Neural cell (in vitro differentiated cells): Measurements from ENCODE around the gene XIRP1. TPM values are rescaled to one million over a fixed set of nuclear protein-coding genes. Genes with fewer than 3 reads are reported as not detected.

Experiments
- H2AFZ ChIP-seq: fragments of 200-600, 300-800 bp; sonication (generic), shearing (Covaris generic); 2 replicates; pipeline ENCODE4 v1.6.0; 2014; ENCODE audit warnings: low read depth, mild to moderate bottlenecking, antibody characterized with exemption, low read length, moderate library complexity
- H3F3A ChIP-seq: fragments of 200-600 bp; shearing (Covaris generic); 2 replicates; pipeline ENCODE4 v1.6.1; 2016; ENCODE audit warnings: mild to moderate bottlenecking, moderate library complexity, mixed read lengths, antibody characterized with exemption, low read length; ENCODE audit not compliant: insufficient read depth, poor library complexity, severe bottlenecking
- H3K27ac ChIP-seq: fragments of 200-600, 300-800 bp; sonication (generic), shearing (Covaris generic); 2 replicates; pipeline ENCODE4 v1.5.1; 2014; ENCODE audit warnings: mild to moderate bottlenecking, low read length, moderate library complexity
- H3K27me3 ChIP-seq: fragments of 300-800, 200-600 bp; sonication (generic), shearing (Covaris generic); 2 replicates; pipeline ENCODE4 v1.6.0; 2014; ENCODE audit warnings: mild to moderate bottlenecking, low read depth, low read length, moderate library complexity; ENCODE audit not compliant: insufficient read depth
- H3K36me3 ChIP-seq: fragments of 300-800, 200-600 bp; sonication (generic), shearing (Covaris generic); 2 replicates; pipeline ENCODE4 v1.5.1; 2014; ENCODE audit warnings: mild to moderate bottlenecking, antibody characterized with exemption, low read length, moderate library complexity; ENCODE audit not compliant: insufficient read depth
- H3K4me2 ChIP-seq: fragments of 300-800, 200-600 bp; sonication (generic), shearing (Covaris generic); 2 replicates; pipeline ENCODE4 v1.6.0; 2014; ENCODE audit warnings: mild to moderate bottlenecking, low read length
- H3K4me3 ChIP-seq: fragments of 300-800, 200-600 bp; sonication (generic), shearing (Covaris generic); 2 replicates; pipeline ENCODE4 v1.5.1; 2014; ENCODE audit warnings: mild to moderate bottlenecking, low read length, moderate library complexity
- H3K79me2 ChIP-seq: fragments of 200-600 bp; shearing (Covaris generic); replicated peaks from 2 replicates; pipeline ENCODE4 v1.6.0; 2014; ENCODE audit warnings: mild to moderate bottlenecking, low read length, moderate library complexity; ENCODE audit not compliant: insufficient read depth
- H3K9ac ChIP-seq: fragments of 300-800, 200-600 bp; sonication (generic), shearing (Covaris generic); 2 replicates; pipeline ENCODE4 v1.6.1; 2016; ENCODE audit warnings: mild to moderate bottlenecking, low read length, mixed read lengths
- H3K9me2 ChIP-seq: fragments of 200-600 bp; shearing (Covaris generic); 2 replicates; pipeline ENCODE4 v1.6.1; 2016; ENCODE audit warnings: mild to moderate bottlenecking, low read length, mixed read lengths; ENCODE audit not compliant: insufficient read depth
- H3K9me3 ChIP-seq: fragments of 200-600, 300-800 bp; sonication (generic), shearing (Covaris generic); 2 replicates; pipeline ENCODE4 v1.6.1; 2016; ENCODE audit warnings: mild to moderate bottlenecking, mixed run types, low read length, moderate library complexity, mixed read lengths
- H4K20me1 ChIP-seq: fragments of 200-600 bp; shearing (Covaris generic); 2 replicates; pipeline ENCODE4 v1.6.1; 2016; ENCODE audit warnings: mild to moderate bottlenecking, mixed run types; ENCODE audit not compliant: insufficient read depth
- CTCF ChIP-seq: fragments of 450-650 bp; IDR thresholded peaks from 2 replicates; pipeline ENCODE4 v1.5.1; 2014; ENCODE audit warnings: antibody characterized with exemption, mild to moderate bottlenecking, moderate library complexity; ENCODE audit not compliant: poor library complexity, severe bottlenecking
- EP300 ChIP-seq: fragments of 450-650 bp; conservative IDR thresholded peaks from 2 replicates; pipeline ENCODE4 v1.6.1; 2014; ENCODE audit warnings: antibody characterized with exemption, mild to moderate bottlenecking, moderate library complexity; ENCODE audit not compliant: poor library complexity, severe bottlenecking
- EZH2 ChIP-seq: fragments of 200-600, 300-800 bp; shearing (Covaris generic), sonication (generic); IDR thresholded peaks from 2 replicates; pipeline ENCODE4 v1.6.1; 2014; ENCODE audit warnings: antibody characterized with exemption, low read length, borderline replicate concordance, mild to moderate bottlenecking; ENCODE audit not compliant: insufficient read depth, poor library complexity, severe bottlenecking
- MXI1 ChIP-seq: fragments of 450-650 bp; conservative IDR thresholded peaks from 2 replicates; pipeline ENCODE4 v1.6.1; 2014; ENCODE audit warnings: antibody characterized with exemption, mild to moderate bottlenecking; ENCODE audit not compliant: poor library complexity, severe bottlenecking
- POLR2AphosphoS5 ChIP-seq: IDR thresholded peaks from 2 replicates; pipeline ENCODE4 v1.6.1; 2012
- RAD21 ChIP-seq: fragments of 450-650 bp; conservative IDR thresholded peaks from 2 replicates; pipeline ENCODE4 v1.6.1; 2014; ENCODE audit warnings: antibody characterized with exemption, mild to moderate bottlenecking, moderate library complexity
- REST ChIP-seq: IDR thresholded peaks from 2 replicates; pipeline ENCODE4 v1.6.1; 2012; ENCODE audit warnings: borderline replicate concordance
- SMC3 ChIP-seq: fragments of 450-650 bp; conservative IDR thresholded peaks from 2 replicates; pipeline ENCODE4 v1.6.1; 2014; ENCODE audit warnings: antibody characterized with exemption, mild to moderate bottlenecking, moderate library complexity; ENCODE audit not compliant: poor library complexity
- TAF1 ChIP-seq: IDR thresholded peaks from 2 replicates; pipeline ENCODE4 v1.6.1; 2012; ENCODE audit warnings: low read depth
- polyA plus RNA-seq: library from polyadenylated mRNA; depleted of rRNA; stranded (reverse); fragments of >200 nt; gene quantifications from 2 replicates; pipeline ENCODE4 v1.2.3, GENCODE V29; 2014

Gene XIRP1
- polyA plus RNA-seq, 1 donor from 2014 or later: not detected

- Histone ChIP-seq H3K27me3 (no peaks in the 10 kb centered on the region), H3K4me2 (no peak overlapping the region), H3K9ac (no peak overlapping the region), H3K9me2 (no peaks in the 10 kb centered on the region), H3K4me3 (no peak overlapping the region), H3K79me2 (no peaks in the 10 kb centered on the region), H3K36me3 (no peaks in the 10 kb centered on the region), H2AFZ (no peak overlapping the region), H4K20me1 (no peaks in the 10 kb centered on the region), H3K9me3 (no peaks in the 10 kb centered on the region), H3F3A (no peaks in the 10 kb centered on the region), H3K27ac (no peak overlapping the region)
- TF ChIP-seq CTCF (no peak), TAF1 (no peak), SMC3 (no peak), EP300 (no peak)
Observed at GRCh38 chr3:39191773-39192172, 622 bp downstream of the XIRP1 start.

GRCh38 chr3:39191111-39191510, 1.3 kb downstream of the XIRP1 start:
- no peaks in the 10 kb centered on the region for H4K20me1 ChIP-seq
- no peak overlapping the region for H3K4me3 ChIP-seq
- TF ChIP-seq CTCF: no peak
- H3K9me3 ChIP-seq: no peaks in the 10 kb centered on the region
- H3K9me2 ChIP-seq: no peaks in the 10 kb centered on the region
- H3K9ac ChIP-seq: no peak overlapping the region
- H3F3A ChIP-seq: no peaks in the 10 kb centered on the region
- no peaks in the 10 kb centered on the region for H3K79me2 ChIP-seq
- no peak overlapping the region for H3K4me2 ChIP-seq
- H3K27me3 ChIP-seq: no peaks in the 10 kb centered on the region
- H3K27ac ChIP-seq: no peak overlapping the region
- H3K36me3 ChIP-seq: no peaks in the 10 kb centered on the region
- H2AFZ ChIP-seq: no peak overlapping the region

GRCh38 chr3:39190281-39191025, 1.9 kb downstream of the XIRP1 start:
- no peaks in the 10 kb centered on the region for H3K9me2 ChIP-seq
- H3K9me3 ChIP-seq: no peaks in the 10 kb centered on the region
- no peak overlapping the region for H2AFZ ChIP-seq
- no peaks in the 10 kb centered on the region for H4K20me1 ChIP-seq
- no peaks in the 10 kb centered on the region for H3K36me3 ChIP-seq
- no peak overlapping the region for H3K4me2 ChIP-seq
- no peak overlapping the region for H3K27ac ChIP-seq
- TF ChIP-seq EP300 (no peak), RAD21 (no peak), EZH2 (no peak), MXI1 (no peak), TAF1 (no peak), CTCF (no peak), REST (no peak), SMC3 (no peak), POLR2AphosphoS5 (no peak)
- H3K9ac ChIP-seq: no peak overlapping the region
- no peaks in the 10 kb centered on the region for H3K27me3 ChIP-seq
- H3K79me2 ChIP-seq: no peaks in the 10 kb centered on the region
- H3F3A ChIP-seq: no peaks in the 10 kb centered on the region
- H3K4me3 ChIP-seq: no peak overlapping the region
